ENCODE results near the gene DYSF.

DYSF gene

GRCh38 chr2:71456617-71457016 is 3.3 kb downstream of the DYSF start:
- no peak for DNase-seq (ENCODE audit: low read depth in 2 of 2)

DNA sequence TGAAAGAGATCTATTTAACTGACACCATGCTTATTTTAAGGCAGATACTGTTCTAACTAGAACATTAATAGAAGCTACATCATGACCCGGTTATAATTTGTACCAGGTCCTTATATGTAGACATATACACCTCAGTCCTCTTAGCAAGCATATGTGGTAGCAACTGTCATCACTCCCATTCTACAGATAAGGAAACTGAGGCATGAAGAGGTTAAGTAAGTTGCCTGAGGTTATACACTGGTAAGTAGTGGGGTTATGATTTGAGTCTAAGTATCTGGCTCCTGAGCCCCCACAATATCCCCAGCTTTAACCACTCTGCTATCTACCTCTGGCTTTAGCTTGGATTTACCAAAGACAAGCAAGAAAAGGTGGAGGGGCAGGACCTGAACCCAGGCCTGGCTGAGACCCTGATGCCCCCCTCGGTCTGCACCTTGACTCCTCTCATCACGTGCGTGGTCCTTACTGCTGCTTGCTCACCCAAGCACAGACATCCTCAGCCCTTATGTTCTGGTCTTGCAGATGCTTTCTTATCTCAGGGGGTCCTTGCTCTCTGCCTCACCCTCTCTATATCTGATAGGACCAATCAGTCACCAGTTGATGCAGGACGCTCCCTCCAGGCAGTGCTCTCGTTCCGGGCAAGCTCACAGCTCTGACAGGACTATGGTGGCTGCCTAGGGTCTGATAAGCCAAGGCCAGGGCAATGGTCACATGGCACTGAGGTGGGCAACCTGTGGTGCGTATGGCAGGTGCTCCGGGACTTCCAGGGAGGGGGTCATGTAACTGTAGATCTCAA is 4.0 kb downstream of the DYSF start:
- DNase-seq (ENCODE audit: low read depth in 2 of 2) = no peak

GRCh38 chr2:71457923-71458322 is 4.6 kb downstream of the DYSF start:
- no peak for DNase-seq (ENCODE audit: low read depth in 2 of 2)

DNA sequence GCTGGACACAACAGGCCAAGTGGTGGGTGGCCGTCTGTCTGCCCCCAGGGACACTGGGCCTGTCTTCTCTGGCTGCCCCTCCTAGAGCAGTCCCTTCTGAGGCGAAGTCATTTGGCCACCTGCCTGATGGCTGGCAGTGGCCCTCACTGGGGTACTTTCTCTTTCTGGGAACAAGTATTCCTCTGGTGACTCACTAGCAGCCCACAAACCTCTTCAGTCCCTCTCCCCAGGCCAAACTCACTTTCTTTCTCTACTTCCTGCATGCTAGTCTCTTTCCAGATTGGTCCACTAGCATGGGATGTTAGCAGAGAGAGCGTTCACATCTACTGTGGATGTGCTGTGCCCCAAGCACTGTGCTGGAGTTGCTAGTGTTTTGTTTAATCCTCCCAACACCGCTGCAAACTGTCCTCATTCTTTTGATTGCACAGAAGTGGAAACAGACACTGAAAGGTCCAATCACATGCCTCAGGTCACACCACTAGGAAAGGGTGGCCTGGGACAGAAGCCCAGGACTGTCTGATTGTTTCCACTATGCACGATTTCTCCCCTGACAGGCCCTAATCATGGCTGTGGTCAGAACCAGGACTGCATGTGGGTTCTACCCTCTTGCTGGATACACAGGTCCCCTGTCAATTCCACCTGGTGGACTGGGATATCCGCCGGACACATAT is 5.2 kb downstream of the DYSF start:
- no peak for DNase-seq (ENCODE audit: low read depth in 2 of 2)

GRCh38 chr2:71459084-71459431 is 5.7 kb downstream of the DYSF start:
- DNase-seq (ENCODE audit: low read depth in 2 of 2) = no peak

DNA sequence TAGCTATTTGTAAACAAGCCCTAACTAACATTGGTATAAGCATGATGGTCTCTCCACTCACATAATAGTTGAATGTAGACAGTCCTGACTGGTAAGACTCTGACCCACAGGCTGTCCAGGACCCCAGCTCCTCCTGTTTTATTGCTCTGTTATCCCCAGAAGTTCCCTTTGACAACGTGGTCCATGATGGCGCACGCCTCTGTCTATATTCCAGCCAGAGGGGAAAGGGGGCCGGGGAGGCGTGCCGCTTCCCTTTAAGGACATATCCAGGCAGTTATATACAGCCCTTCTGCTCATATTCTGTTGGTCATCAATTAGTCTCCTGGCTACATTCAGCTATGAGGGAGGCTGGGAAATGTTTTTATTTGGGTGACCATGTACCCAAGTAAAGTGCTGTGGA is 6.7 kb downstream of the DYSF start:
- no peak for DNase-seq (ENCODE audit: low read depth in 2 of 2)

DNA sequence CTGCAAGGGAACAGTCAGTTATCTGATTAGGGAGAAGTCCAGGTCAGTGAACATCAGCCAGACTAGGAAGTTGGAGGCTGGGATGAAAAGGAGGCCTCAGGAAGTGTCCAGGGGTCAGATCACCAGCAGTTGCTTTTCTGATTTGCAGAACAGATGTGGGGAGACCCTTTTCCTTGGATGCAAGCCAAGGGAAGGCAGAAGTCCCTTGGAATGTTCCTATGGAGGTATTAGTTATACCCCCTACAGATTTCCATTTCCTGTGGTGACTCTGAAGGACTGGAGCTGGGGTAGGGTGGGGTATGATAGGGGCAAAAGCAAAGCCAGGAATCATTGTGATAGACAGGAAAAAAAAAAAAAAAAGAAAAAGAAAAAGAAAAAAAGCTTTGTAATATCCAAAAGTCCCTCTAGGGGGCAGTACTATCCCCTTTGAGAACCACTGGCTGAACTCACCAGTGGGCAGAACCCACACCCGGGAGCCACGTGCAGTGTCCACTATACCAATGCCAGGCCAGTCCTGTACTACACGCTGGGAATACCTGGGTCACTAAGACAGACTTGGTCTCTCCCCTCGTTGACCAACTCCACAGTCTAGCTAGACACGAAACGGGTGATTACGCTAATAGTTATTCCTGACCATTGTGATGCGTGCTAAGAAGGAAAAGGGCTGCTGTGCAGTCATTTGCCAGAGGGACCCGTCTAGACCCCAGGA is 7.4 kb downstream of the DYSF start:
- DNase-seq (ENCODE audit: low read depth in 2 of 2) = no peak

- DNase-seq (ENCODE audit: low read depth in 2 of 2) = no peak
Observed at GRCh38 chr2:71461304-71461671, 7.9 kb downstream of the DYSF start.

DNA sequence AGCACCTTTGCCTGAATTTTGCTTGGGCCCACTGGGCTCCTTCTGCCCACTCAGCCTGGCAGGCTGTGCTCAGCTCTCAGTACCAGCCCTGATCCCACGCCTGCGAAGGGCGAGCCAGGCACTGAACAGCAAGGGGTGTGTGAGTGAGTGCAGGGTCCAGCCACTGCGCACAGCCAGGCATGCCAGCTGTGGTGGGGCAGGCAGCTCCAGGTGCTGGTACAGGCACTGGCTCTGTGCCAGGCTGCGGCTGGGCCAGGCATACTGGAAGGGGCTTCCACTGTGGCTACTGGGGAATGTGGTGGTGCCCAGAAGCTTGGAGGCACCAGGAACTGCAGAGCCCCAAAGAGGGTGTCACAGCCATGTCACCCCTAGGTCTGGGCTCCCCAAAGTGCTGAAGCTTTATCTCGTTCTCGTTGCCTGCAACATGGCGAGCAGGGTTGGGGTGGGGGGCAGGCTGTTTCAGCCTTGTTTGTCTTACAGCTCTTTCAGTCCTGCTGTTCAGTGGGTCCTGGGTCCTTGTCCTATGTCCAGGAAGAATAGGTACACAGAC is 8.8 kb downstream of the DYSF start:
- no peak for DNase-seq (ENCODE audit: low read depth in 2 of 2)

DNA sequence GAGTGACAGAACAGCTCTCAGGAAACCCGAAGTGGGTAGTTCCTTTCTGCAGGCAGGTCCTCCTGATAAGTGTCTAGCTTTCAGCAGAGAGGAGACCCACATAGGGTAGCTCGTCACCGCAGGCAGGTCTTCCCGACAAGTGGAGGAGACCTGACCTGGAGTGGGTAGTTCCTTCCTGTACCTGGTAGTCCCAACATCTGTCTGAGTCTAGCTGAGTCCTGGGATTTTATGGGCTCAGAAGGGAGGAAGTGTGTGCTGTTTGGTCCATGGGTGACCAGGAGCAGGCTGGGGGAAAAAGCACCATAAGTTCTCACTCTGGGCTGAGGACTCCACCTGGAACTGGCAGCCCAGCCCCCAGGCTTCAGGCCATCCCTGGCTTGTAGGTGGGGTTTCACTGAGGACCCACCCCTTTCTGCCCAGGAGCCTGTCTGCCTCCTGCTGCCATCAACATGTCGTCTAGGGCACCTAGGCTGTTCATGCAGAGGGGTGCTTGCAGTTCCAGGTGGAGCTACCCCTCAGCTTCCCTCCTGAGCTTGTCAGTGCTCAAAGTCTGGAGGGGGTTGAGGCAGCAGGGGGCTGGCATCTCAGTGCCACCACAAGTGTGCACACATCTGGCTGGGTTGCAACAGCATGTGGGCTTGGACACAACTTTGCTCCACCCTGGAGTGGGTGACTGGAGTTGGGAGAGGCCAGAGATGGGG is 9.4 kb downstream of the DYSF start:
- DNase-seq (ENCODE audit: low read depth in 2 of 2) = no peak

DNA sequence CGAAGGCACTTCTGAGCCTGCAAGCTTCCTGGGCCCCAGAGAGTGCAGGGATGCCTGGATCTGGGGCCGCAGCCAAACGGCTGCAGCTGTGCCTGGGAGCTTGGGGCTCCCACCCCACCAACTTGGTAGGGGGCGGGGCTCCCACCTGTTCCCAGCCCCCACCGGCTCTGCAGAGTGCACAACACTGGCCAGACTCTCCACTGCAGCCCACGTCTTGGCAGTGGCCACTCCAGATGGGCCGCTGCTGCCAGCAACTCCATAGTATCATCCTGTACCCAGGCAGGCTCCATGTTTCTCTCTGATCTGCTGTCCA is 9.9 kb downstream of the DYSF start:
- DNase-seq (ENCODE audit: low read depth in 2 of 2) = no peak

- DNase-seq (ENCODE audit: low read depth in 2 of 2) = no peak
Observed at GRCh38 chr2:71464389-71464788, 11.0 kb downstream of the DYSF start.

DNA sequence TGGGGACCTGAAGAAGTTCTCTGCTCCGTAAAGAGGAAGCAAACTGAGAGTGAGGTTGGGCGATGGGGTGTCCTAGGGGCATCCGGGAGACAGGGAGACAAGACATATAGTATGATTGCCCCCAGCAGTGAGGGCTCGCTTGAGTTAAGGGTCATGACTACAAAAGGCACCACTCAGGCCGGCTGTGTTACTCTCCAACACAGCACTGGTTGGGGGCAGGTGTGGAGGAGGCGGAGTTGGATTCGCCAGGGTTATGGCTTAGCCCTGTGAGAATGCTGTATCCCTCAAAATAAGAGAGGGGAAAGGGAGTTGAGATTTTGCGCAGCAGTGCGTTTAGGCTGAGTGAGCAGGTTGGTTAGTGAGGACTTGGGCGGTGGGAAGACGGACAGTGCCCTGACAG is 12.0 kb downstream of the DYSF start:
- no peak for DNase-seq (ENCODE audit: low read depth in 2 of 2)

- DNase-seq (ENCODE audit: low read depth in 2 of 2) = no peak
Observed at GRCh38 chr2:71465961-71466300, 12.6 kb downstream of the DYSF start.

DNA sequence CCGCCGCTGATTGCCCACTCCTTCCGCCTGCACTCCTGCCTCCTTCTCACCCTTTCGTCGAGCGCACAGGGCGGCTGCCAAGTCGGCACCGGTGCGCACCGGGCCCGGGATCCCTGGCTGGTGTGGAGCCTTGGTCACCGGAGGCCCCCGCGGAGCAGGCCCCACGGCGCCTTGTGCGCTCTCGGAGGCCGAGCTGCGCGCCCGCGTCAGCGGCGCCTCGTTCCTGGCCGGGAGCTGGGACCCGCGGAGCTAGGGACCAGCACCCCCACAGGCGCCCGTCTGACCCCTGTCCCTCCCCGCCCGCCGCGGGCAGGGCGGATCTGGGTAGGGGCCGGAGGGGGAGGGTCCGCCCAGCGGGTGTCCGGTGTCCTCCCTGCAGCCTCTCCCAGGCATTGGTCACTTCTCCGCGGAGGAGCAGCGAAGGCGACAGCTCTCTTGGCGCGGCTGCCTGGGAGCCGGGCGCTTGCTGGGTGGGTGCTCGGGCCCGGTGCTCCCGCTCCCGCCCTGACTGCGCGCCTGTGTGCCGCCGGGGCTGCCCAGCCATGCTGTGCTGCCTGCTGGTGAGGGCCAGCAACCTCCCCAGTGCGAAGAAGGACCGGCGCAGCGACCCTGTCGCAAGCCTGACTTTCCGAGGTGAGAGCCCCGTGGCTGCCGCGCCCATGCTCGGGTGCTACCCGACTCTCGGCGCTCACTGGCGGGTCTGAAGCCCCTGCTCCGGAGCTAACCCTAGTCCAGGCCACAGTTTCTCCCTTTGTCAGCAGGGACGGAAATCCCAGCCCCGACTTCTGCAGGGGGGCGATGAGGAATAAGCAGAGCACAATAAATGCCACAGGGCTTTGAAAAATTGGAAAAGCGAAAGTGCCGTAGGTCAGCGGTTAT is 13.2 kb downstream of the DYSF start:
- no peak for DNase-seq (ENCODE audit: low read depth in 2 of 2)

GRCh38 chr2:71467180-71467815 is 13.9 kb downstream of the DYSF start:
- no peak for DNase-seq (ENCODE audit: low read depth in 2 of 2)

- no peak for DNase-seq (ENCODE audit: low read depth in 2 of 2)
Observed at GRCh38 chr2:71468279-71469015, 15.1 kb downstream of the DYSF start.

- no peak for DNase-seq (ENCODE audit: low read depth in 2 of 2)
Observed at GRCh38 chr2:71469403-71470398, 16.3 kb downstream of the DYSF start.

GRCh38 chr2:71471276-71471675 is 17.9 kb downstream of the DYSF start:
- DNase-seq (ENCODE audit: low read depth in 2 of 2) = no peak
